ENCODE results near the gene NFASC. TPM values are rescaled to one million over a fixed set of nuclear protein-coding genes. Genes with fewer than 3 reads are reported as not detected.

Gene NFASC
- total and polyA plus RNA-seq, 2 donors (not counting 3 experiments of a cell fraction or from before 2014, with no cell fraction given), result not detected

DNA sequence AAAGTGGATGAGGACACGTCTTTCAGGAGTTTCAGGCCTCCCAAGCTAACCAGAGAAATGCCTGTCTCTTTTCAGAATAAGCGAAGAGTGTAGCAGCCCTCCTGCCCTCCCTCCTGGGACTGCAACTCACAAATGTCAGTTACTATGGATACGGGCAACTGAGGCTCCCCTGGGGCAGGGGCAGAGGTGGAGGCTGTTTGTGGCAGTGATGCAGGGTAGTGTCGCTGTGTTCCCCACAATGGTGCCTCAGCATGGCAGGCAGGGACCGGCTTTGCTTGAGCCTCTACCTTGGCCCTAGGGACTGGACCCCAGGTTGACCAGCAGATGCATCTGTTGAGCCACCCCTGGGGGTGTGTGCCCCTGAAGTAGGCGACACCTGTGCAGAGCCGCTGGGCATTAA is 10.2 kb downstream of the NFASC start:
- CTCF ChIA-PET, result no interaction called here
- no peak for FAIRE-seq
- DNase-seq (ENCODE audit: low read depth, low spot score), result no peak

More for the DNA sequence above, 10.2 kb downstream of the NFASC start:
- H3K79me2 ChIP-seq (ENCODE audit: control insufficient read depth, insufficient read depth, low read length), result no peaks in the 10 kb centered on the region
- no TSS peak for BruUV-seq (replicated peaks)
- H3K4me3 ChIP-seq (replicated peaks in 1 of 3; ENCODE audit: insufficient read depth in 1 of 3, low read depth in 1 of 3, low read length in 3 of 3), result no peak overlapping the region
- no peaks in the 10 kb centered on the region for H4K20me1 ChIP-seq (replicated peaks; ENCODE audit: control insufficient read depth, extremely low read depth, insufficient read depth, low read length)
- no peak overlapping the region for H3K9ac ChIP-seq (replicated peaks; ENCODE audit: extremely low read depth, insufficient read depth, low read length)
- no peaks in the 10 kb centered on the region for H3K9me1 ChIP-seq (replicated peaks; ENCODE audit: control insufficient read depth, extremely low read depth, insufficient read depth, low read length)
- no peaks in the 10 kb centered on the region for H3K4me1 ChIP-seq (ENCODE audit: control insufficient read depth, extremely low read depth, insufficient read depth, low read length)
- intact Hi-C loops (cut with micrococcal nuclease) (no loop called here), dilution Hi-C loops (cut with MboI; ENCODE audit: extremely low pct_ligation_motif_present, low sequenced_read_pairs) (no loop called here)
- no peaks in the 10 kb centered on the region for H3K9me3 ChIP-seq (replicated peaks; ENCODE audit: control insufficient read depth, insufficient read depth, low read length)
- TF ChIP-seq GATA2 (IDR thresholded peaks at IDR 0.05; ENCODE audit: insufficient read depth, insufficient read length, low read depth, low read length) (no peak), POLR2AphosphoS5 (IDR thresholded peaks at IDR 0.05; ENCODE audit: insufficient read depth, low read depth, low read length) (no peak), EZH2 (IDR thresholded peaks at IDR 0.05; ENCODE audit: borderline replicate concordance, low read depth, low read length, severe bottlenecking) (no peak), CTCF (IDR thresholded peaks at IDR 0.05; ENCODE audit: extremely low read depth in 1 of 2, insufficient read depth in 1 of 2, low read depth in 1 of 2, low read length in 2 of 2) (no peak), JUN (IDR thresholded peaks at IDR 0.05; ENCODE audit: borderline replicate concordance, insufficient read depth, insufficient read length, low read depth) (no peak), FOS (IDR thresholded peaks at IDR 0.05; ENCODE audit: borderline replicate concordance, insufficient read depth, low read length) (no peak), MYC (IDR thresholded peaks at IDR 0.05; ENCODE audit: low read depth, low read length) (no peak), POLR2A (IDR thresholded peaks at IDR 0.05; ENCODE audit: low read depth, low read length) (no peak)
- TF ChIP-seq, protein P1, sequence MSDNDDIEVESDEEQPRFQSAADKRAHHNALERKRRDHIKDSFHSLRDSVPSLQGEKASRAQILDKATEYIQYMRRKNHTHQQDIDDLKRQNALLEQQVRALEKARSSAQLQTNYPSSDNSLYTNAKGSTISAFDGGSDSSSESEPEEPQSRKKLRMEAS (IDR thresholded peaks at IDR 0.05; ENCODE audit: insufficient read depth, insufficient read length), result no peak
- no peak overlapping the region for H3K4me2 ChIP-seq (ENCODE audit: insufficient read depth, low read length)
- H3K27ac ChIP-seq (ENCODE audit: insufficient read depth, low read depth, low read length), result no peak overlapping the region
- H3K36me3 ChIP-seq (ENCODE audit: control insufficient read depth in 2 of 2, extremely low read depth in 1 of 2, insufficient read depth in 2 of 2, low read length in 2 of 2), result no peaks in the 10 kb centered on the region
- no peak overlapping the region for H2AFZ ChIP-seq (ENCODE audit: low read depth, low read length)
- POLR2A ChIA-PET, result no interaction called here
- H3K27me3 ChIP-seq (ENCODE audit: control insufficient read depth in 2 of 2, insufficient read depth in 2 of 2, low read length in 2 of 2), result peaks cover 3 to 10% of the 10 kb centered on the region in 2 experiments
